Effector memory CD4-positive, alpha-beta T cell (primary cell): ENCODE data around the gene CD101.

Source experiments
- DNase-seq, 3 donors: peaks; one replicate each; pipeline ENCODE4 v3.0.0-alpha.2; 2020
- H3K27ac ChIP-seq: 2 replicates; pipeline ENCODE4 v1.7.0; 2013; ENCODE audit warnings: mild to moderate bottlenecking, low read length, moderate library complexity; ENCODE audit not compliant: insufficient read depth, poor library complexity, severe bottlenecking
- H3K27me3 ChIP-seq: replicated peaks from 2 replicates; pipeline ENCODE4 v1.7.0; 2013; ENCODE audit warnings: mild to moderate bottlenecking, low read length; ENCODE audit not compliant: insufficient read depth, control insufficient read depth, poor library complexity, severe bottlenecking
- H3K36me3 ChIP-seq: 2 replicates; pipeline ENCODE4 v1.7.0; 2013; ENCODE audit warnings: mild to moderate bottlenecking, low read length, moderate library complexity; ENCODE audit not compliant: control insufficient read depth, insufficient read depth
- H3K4me1 ChIP-seq: 2 replicates; pipeline ENCODE4 v1.7.0; 2013; ENCODE audit warnings: low read length, mild to moderate bottlenecking; ENCODE audit not compliant: control insufficient read depth, insufficient read depth, poor library complexity, severe bottlenecking
- H3K4me3 ChIP-seq: 2 replicates; pipeline ENCODE4 v1.7.0; 2013; ENCODE audit warnings: low read length, low read depth, mild to moderate bottlenecking; ENCODE audit not compliant: insufficient read depth, poor library complexity, severe bottlenecking
- H3K9me3 ChIP-seq: 2 replicates; pipeline ENCODE4 v1.7.0; 2013; ENCODE audit warnings: mild to moderate bottlenecking, low read length, moderate library complexity; ENCODE audit not compliant: control insufficient read depth

CD101 gene

DNA sequence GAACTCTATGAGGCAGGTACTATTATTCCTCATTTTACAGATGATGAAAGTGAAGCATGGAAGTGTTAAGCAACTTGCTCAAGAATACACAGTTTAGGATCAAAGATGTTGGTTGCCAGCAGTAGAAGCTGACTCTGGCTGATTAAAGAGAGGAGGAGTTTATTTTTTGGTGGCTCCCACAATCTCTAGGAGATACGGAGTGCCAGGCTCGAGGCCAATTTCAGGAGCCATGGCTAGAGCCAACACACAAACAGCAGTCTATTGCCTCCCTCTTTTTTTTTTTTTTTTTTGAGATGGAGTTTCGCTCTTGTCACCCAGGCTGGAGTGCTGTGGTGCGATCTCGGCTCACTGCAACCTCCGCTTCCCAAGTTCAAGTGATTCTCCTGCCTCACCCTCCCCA, 78.2 kb downstream of the CD101 start:
- Histone ChIP-seq H3K4me1 (no peaks in the 10 kb centered on the region), H3K9me3 (no peaks in the 10 kb centered on the region), H3K4me3 (no peak overlapping the region), H3K27me3 (no peaks in the 10 kb centered on the region), H3K36me3 (peaks cover 41% of the 10 kb centered on the region), H3K27ac (no peak overlapping the region)
- no peak for DNase-seq

DNA sequence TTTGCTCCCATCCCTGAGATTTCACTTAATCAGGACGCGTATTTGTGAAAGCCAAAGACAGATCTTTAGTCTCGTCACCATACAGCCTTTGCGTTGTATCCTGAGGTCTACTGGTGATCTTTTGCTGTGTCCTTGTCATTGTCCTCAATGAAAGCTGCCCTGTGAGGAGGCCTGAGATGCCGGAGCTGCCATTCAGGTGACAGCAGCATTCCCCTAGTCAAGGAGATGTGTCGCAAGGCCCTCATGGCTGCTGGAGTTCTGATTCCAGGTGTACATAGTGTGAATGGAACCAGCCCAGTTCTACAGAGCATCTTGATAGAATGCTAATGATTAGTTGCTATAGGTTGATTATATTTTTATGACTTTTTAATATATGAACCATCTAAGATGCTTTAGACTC, 82.7 kb downstream of the CD101 start:
- Histone ChIP-seq H3K27ac (no peak overlapping the region), H3K4me3 (no peak overlapping the region), H3K36me3 (peaks cover 20% of the 10 kb centered on the region), H3K4me1 (no peaks in the 10 kb centered on the region), H3K9me3 (no peaks in the 10 kb centered on the region), H3K27me3 (no peaks in the 10 kb centered on the region)
- DNase-seq, result no peak
